Activated T-cell treated with anti-CD3 and anti-CD28 coated beads for 1 hour (primary cell): ENCODE data around the gene TTPAL.

Experiments used
- DNase-seq: peaks from one replicate; pipeline ENCODE4 v3.0.0-alpha.2; 2020; ENCODE audit warnings: low read depth

The TTPAL gene

GRCh38 chr20:44540834-44541233 lies 65.2 kb downstream of the TTPAL start:
- no peak for DNase-seq

GRCh38 chr20:44541992-44542391 lies 66.3 kb downstream of the TTPAL start:
- DNase-seq, result no peak

GRCh38 chr20:44542890-44543289 lies 67.2 kb downstream of the TTPAL start:
- DNase-seq, result no peak

- DNase-seq, result no peak
Measured at GRCh38 chr20:44543358-44543757, 67.7 kb downstream of the TTPAL start.
